A549 (cell line): Measurements from ENCODE around the gene PEX10. TPM values are rescaled to one million over a fixed set of nuclear protein-coding genes. Genes with fewer than 3 reads are reported as not detected.

Experiments used
- ATAC-seq, 2 experiments: fragments of 200-7000 bp in 1 of 2; fragments of >200 bp in 1 of 2; cut with Nextera tagmentation in 1 of 2; cut with Tn5 transposase in 1 of 2; 3 replicates each; pipeline versions ENCODE4 v1.8.0 to v1.9.1; 2018 to 2020; ENCODE audit warnings: mild to moderate bottlenecking in 1 of 2, moderate library complexity in 1 of 2
- CTCF ChIA-PET: fragments of 300-600 bp; sonication (Branson Sonifier 250); formaldehyde crosslinking; extraction: SDS; loops from one replicate; lab custom pipeline; 2021; ENCODE audit warnings: antibody characterized with exemption, inconsistent platforms; lab: Yijun Ruan, JAX
- POLR2A ChIA-PET: fragments of 350-600 bp; formaldehyde crosslinking; extraction: SDS; loops from one replicate; lab custom pipeline; 2021; ENCODE audit warnings: antibody characterized with exemption, inconsistent platforms; lab: Yijun Ruan, JAX
- DNase-seq, 2 experiments: peaks; one replicate each; pipeline versions ENCODE4 v3.0.0 to v3.0.0-alpha.2; 2011 to 2016; ENCODE audit warnings: low read depth in 1 of 2, low spot score in 1 of 2
- FAIRE-seq: peaks from 2 replicates; lab custom pipeline; 2011; peaks lifted over from hg19 to GRCh38; lab: Jason Lieb, UNC
- H3K27ac ChIP-seq, 2 experiments: fragments of >200 bp; sonication (Bioruptor Twin); formaldehyde crosslinking; 3 replicates each; pipeline ENCODE4 v1.5.1; 2016 to 2017
- H3K4me1 ChIP-seq: fragments of >200 bp; sonication (Bioruptor Twin); formaldehyde crosslinking; 3 replicates; pipeline ENCODE4 v1.6.1; 2016
- H3K4me2 ChIP-seq: fragments of >200 bp; sonication (Bioruptor Twin); formaldehyde crosslinking; 3 replicates; pipeline ENCODE4 v1.6.1; 2016
- H3K4me3 ChIP-seq: fragments of >200 bp; sonication (Bioruptor Twin); formaldehyde crosslinking; 3 replicates; pipeline ENCODE4 v1.5.1; 2016
- H3K9me3 ChIP-seq: fragments of >200 bp; sonication (Bioruptor Twin); formaldehyde crosslinking; 3 replicates; pipeline ENCODE4 v1.6.1; 2016
- BCL3 ChIP-seq: fragments of >200 bp; sonication (Bioruptor Twin); formaldehyde crosslinking; IDR thresholded peaks from 3 replicates; pipeline ENCODE4 v1.6.1; 2016
- CEBPB ChIP-seq, 2 experiments: fragments of >200 bp in 1 of 2; sonication (Bioruptor Twin) in 1 of 2; formaldehyde crosslinking in 1 of 2; IDR thresholded peaks; 2 replicates each; pipeline ENCODE4 v1.6.1; 2012 to 2016
- EHMT2 ChIP-seq: fragments of 200-600 bp; sonication (generic); IDR thresholded peaks from 2 replicates; pipeline ENCODE4 v1.6.1; 2016; ENCODE audit warnings: antibody characterized with exemption, low read depth, mild to moderate bottlenecking, moderate library complexity
- FOSL2 ChIP-seq, 2 experiments: fragments of 450-650 bp in 1 of 2; fragments of >200 bp in 1 of 2; sonication (Bioruptor Twin) in 1 of 2; formaldehyde crosslinking; IDR thresholded peaks; 2 replicates each; pipeline versions ENCODE4 v1.5.0 to v1.6.1; 2016 to 2020; ENCODE audit warnings: mild to moderate bottlenecking in 1 of 2, moderate library complexity in 1 of 2
- HEYL ChIP-seq: fragments of 250-450 bp; sonication (Bioruptor Pico); IDR thresholded peaks from 2 replicates; pipeline ENCODE4 v1.8.0; 2021; ENCODE audit warnings: mild to moderate bottlenecking, moderate library complexity
- HMGXB4 ChIP-seq: fragments of 250-450 bp; sonication (Bioruptor Pico); IDR thresholded peaks from 2 replicates; pipeline ENCODE4 v1.5.0; 2021; ENCODE audit warnings: mild to moderate bottlenecking, moderate library complexity, borderline replicate concordance
- HOXB5 ChIP-seq: fragments of 250-450 bp; sonication (Bioruptor Pico); IDR thresholded peaks from 2 replicates; pipeline ENCODE4 v1.5.0; 2020; ENCODE audit warnings: mild to moderate bottlenecking, moderate library complexity
- MAZ ChIP-seq: fragments of 150-350 bp; IDR thresholded peaks from 2 replicates; pipeline ENCODE4 v1.6.1; 2014; ENCODE audit warnings: antibody characterized with exemption, low read depth, low read length, borderline replicate concordance
- NR3C1 ChIP-seq: fragments of >200 bp; sonication (Bioruptor Twin); formaldehyde crosslinking; IDR thresholded peaks from 3 replicates; pipeline ENCODE4 v1.6.1; 2017
- PBX3 ChIP-seq: IDR thresholded peaks from 2 replicates; pipeline ENCODE4 v1.6.1; 2012
- PHF8 ChIP-seq: fragments of 200-600 bp; sonication (generic); IDR thresholded peaks from 2 replicates; pipeline ENCODE4 v1.6.1; 2016; ENCODE audit warnings: low read depth, mild to moderate bottlenecking, antibody characterized with exemption, moderate library complexity, borderline replicate concordance
- POLR2AphosphoS2 ChIP-seq: conservative IDR thresholded peaks from 2 replicates; pipeline ENCODE4 v1.6.1; 2012; ENCODE audit warnings: low read length, improper control_type of control experiment, inconsistent platforms
- RAD21 ChIP-seq, 2 experiments: fragments of >200 bp in 1 of 2; sonication (Bioruptor Twin) in 1 of 2; formaldehyde crosslinking in 1 of 2; IDR thresholded peaks in 1 of 2; conservative IDR thresholded peaks in 1 of 2; 2 replicates in 1 of 2; 3 replicates in 1 of 2; pipeline ENCODE4 v1.6.1; 2012 to 2018; ENCODE audit warnings: inconsistent platforms in 1 of 2
- RARB ChIP-seq: fragments of 250-450 bp; sonication (Bioruptor Pico); IDR thresholded peaks from 2 replicates; pipeline ENCODE4 v1.8.0; 2021; ENCODE audit warnings: mild to moderate bottlenecking, moderate library complexity
- RCOR1 ChIP-seq: fragments of 150-350 bp; IDR thresholded peaks from 2 replicates; pipeline ENCODE4 v1.6.1; 2014; ENCODE audit warnings: antibody characterized with exemption, low read length, low read depth
- RFX5 ChIP-seq: fragments of 450-650 bp; IDR thresholded peaks from 2 replicates; pipeline ENCODE4 v1.7.1; 2014; ENCODE audit warnings: antibody characterized with exemption, mild to moderate bottlenecking, moderate library complexity
- SMC3 ChIP-seq: fragments of >200 bp; sonication (Bioruptor Twin); formaldehyde crosslinking; IDR thresholded peaks from 3 replicates; pipeline ENCODE4 v1.6.1; 2018; ENCODE audit warnings: inconsistent platforms
- TFCP2L1 ChIP-seq: fragments of 250-450 bp; sonication (Bioruptor Pico); IDR thresholded peaks from 2 replicates; pipeline ENCODE4 v1.5.0; 2021; ENCODE audit warnings: mild to moderate bottlenecking
- ZC3H11A ChIP-seq: fragments of 450-650 bp; IDR thresholded peaks from 2 replicates; pipeline ENCODE4 v1.6.1; 2014; ENCODE audit warnings: antibody characterized with exemption, mild to moderate bottlenecking
- ZFP36 ChIP-seq: fragments of 450-650 bp; IDR thresholded peaks from 2 replicates; pipeline ENCODE4 v1.6.1; 2014; ENCODE audit warnings: borderline replicate concordance; ENCODE audit not compliant: partially characterized antibody
- ZNF302 ChIP-seq: fragments of 250-450 bp; sonication (Bioruptor Pico); IDR thresholded peaks from 2 replicates; pipeline ENCODE4 v1.9.0; 2021; ENCODE audit warnings: inconsistent platforms, mild to moderate bottlenecking, moderate library complexity
- WGBS: methylation state at CpG from one replicate; pipeline ENCODE4 v1.1.6; 2017; ENCODE audit errors: missing lambda C conversion rate; 5-methylcytosine and 5-hydroxymethylcytosine counted together
- polyA plus RNA-seq, 4 experiments: library from polyadenylated mRNA; depleted of rRNA in 3 of 4; stranded (reverse); fragments of >200 nt; fragmentation: RNase III in 1 of 4; extraction: RNeasy Plus Mini Kit Qiagen cat#74134 plus additional on column Dnase treatment in 1 of 4; gene quantifications; 2 replicates in 3 of 4; 3 replicates in 1 of 4; pipeline ENCODE4 v1.2.3, GENCODE V29; 2011 to 2017

The PEX10 gene
- polyA plus RNA-seq, 2 of the 4 experiments (the other 2 are of a cell fraction) = 12.3 to 20.2 TPM

GRCh38 chr1:2407166-2407990 is 5.0 kb downstream of the PEX10 start:
- H3K9me3 ChIP-seq = no peaks in the 10 kb centered on the region
- TF ChIP-seq PBX3 (no peak), HMGXB4 (CRISPR knock-in tag) (no peak), TFCP2L1 (no peak), ZFP36 (no peak), RARB (CRISPR knock-in tag) (no peak), ZNF302 (CRISPR knock-in tag) (no peak), HOXB5 (no peak), MAZ (no peak), POLR2AphosphoS2 (no peak), CEBPB (IDR thresholded peaks at IDR 0.05) (no peak), RAD21 (conservative IDR thresholded peaks at IDR 0.05 in 1 of 2, IDR thresholded peaks at IDR 0.05 in 1 of 2) (no peak), RCOR1 (no peak), NR3C1 (no peak), PHF8 (no peak), FOSL2 (IDR thresholded peaks at IDR 0.05) (no peak), FOSL2 (CRISPR knock-in tag; IDR thresholded peaks at IDR 0.05) (no peak), BCL3 (no peak), SMC3 (no peak), ZC3H11A (no peak), HEYL (CRISPR knock-in tag) (no peak), EHMT2 (no peak)
- no peak for FAIRE-seq
- 0 out of 3 replicates have a peak, but pooled peaks cover 6% of the 10 kb centered on the region for H3K4me1 ChIP-seq
- DNase-seq = no peak
- no peak overlapping the region for H3K4me3 ChIP-seq
- H3K27ac ChIP-seq = no peak overlapping the region
- WGBS = 86% methylated on average over 17 of the region's 25 CpGs
- ChIA-PET CTCF (interaction anchor here (1.0 to 2.0 kb wide), 8 partner anchors 10 to 212 kb away, joined by 3 to 9 read pairs (median 4); partner anchors contain the start of genes FAAP20, MORN1 and RER1), POLR2A (interaction anchor here (0.6 to 1.4 kb wide), 2 partner anchors 16 to 1018 kb away, joined by 3 to 4 read pairs; partner anchors contain the start of genes MORN1 and RER1)
- no peak for ATAC-seq
- no peak overlapping the region for H3K4me2 ChIP-seq

- DNase-seq (no peak), FAIRE-seq (no peak), ATAC-seq (peak; percentile 35 to 50; a peak in 3 of 6 replicates)
- ChIA-PET CTCF (interaction anchor here (1.0 to 2.0 kb wide), 4 partner anchors 9 to 211 kb away, joined by 4 to 9 read pairs (median 6); partner anchors contain the start of gene FAAP20), POLR2A (interaction anchor here (0.6 to 1.4 kb wide), 2 partner anchors 15 to 1019 kb away, joined by 3 to 4 read pairs; partner anchors contain the start of genes MORN1 and RER1)
- Histone ChIP-seq H3K27ac (no peak overlapping the region), H3K9me3 (no peaks in the 10 kb centered on the region), H3K4me2 (no peak overlapping the region), H3K4me3 (no peak overlapping the region), H3K4me1 (0 out of 3 replicates have a peak, but pooled peaks cover 6% of the 10 kb centered on the region)
- TF ChIP-seq RFX5 = no peak
- no peak for TF ChIP-seq FOSL2 (IDR thresholded peaks at IDR 0.05)
- TF ChIP-seq FOSL2 (CRISPR knock-in tag; IDR thresholded peaks at IDR 0.05) = no peak
- 0 out of 5 replicates have a peak, but pooled peaks of 1 of the 2 experiments have one; percentile 11 for TF ChIP-seq RAD21 (conservative IDR thresholded peaks at IDR 0.05 in 1 of 2, IDR thresholded peaks at IDR 0.05 in 1 of 2)
- 57% methylated on average over 3 of the region's 26 CpGs for WGBS
Measured at GRCh38 chr1:2406451-2407041, 5.8 kb downstream of the PEX10 start.
